Activated CD8-positive, alpha-beta memory T cell treated with anti-CD3 and anti-CD28 coated beads, Interleukin-2, amount 50 U/mL, for 24 hours (primary cell): ENCODE results near the gene ATP2B2.

Source experiments
- DNase-seq: peaks from one replicate; pipeline ENCODE4 v3.0.0-alpha.2; 2020; ENCODE audit errors: extremely low read depth

ATP2B2 gene

DNA sequence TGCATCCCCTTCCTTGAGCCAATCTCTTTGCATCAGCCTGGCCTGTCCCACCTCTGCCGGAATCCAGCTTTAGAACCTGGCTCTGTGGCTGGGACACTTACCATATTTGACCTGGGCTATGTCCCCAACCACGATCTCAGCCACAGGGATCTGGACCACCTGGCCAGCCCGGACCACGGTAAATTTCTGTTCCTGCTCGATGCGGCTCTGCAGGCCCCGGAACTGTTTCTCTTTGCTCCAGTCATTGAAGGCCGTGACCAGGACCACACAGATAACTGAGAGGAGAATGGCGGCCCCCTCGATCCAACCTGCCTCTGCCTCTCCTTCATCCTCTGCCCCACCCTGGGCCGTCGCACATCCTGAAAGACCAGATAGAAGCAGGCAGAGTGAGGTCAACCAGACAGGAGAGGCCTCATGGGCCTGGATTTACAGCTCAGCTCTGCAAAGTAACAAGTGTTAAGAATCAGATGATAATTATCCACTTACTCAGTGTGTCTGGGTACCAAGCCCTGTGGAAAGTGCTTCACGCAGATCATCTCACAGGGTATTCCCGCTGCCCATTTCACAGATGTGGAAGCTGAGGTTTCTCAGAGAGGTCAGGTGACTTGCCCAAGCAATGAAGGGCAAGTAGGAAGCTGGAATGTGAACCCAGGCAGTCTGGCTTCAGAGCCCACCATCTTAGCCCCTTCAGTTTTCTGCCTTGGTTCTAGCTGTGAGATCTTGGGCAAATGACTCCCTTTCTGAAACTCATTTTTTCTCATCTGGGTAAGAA is 103.2 kb downstream of the ATP2B2 start:
- no peak for DNase-seq

DNA sequence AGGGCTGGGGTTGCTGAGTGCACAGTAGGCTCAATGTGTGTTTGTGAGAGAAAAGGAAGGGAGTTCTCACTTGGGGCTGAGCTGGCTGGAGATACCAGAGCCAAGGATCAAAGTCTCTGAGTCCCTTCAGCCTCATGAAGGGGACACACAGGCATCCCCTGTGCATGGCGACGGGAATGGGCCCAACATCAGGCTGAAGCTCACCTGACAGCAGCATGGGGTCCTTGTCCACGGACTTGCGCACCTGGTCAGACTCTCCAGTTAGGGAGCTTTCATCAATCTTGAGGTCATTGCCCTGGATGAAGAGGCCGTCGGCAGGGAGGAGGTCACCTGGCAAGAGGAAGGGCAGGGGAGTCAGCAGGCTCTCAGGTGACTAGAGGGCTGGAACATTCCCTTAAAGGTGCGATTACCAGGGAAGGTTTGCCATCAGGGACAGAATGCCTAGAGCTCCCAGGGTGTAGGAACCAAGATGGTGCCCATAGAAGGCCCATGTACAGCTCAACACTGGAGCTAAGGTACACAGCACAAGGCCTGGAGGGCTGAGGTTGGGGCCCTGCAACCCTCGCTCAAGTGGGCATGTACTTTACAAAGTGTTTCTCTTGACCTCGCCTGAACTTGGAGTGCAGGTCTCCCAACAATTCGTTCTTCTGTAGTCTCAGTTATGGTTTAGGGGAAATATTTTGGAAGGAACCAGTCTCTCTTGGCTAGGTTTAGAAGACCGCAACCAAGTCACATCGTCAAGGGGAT is 104.5 kb downstream of the ATP2B2 start:
- DNase-seq: no peak

DNA sequence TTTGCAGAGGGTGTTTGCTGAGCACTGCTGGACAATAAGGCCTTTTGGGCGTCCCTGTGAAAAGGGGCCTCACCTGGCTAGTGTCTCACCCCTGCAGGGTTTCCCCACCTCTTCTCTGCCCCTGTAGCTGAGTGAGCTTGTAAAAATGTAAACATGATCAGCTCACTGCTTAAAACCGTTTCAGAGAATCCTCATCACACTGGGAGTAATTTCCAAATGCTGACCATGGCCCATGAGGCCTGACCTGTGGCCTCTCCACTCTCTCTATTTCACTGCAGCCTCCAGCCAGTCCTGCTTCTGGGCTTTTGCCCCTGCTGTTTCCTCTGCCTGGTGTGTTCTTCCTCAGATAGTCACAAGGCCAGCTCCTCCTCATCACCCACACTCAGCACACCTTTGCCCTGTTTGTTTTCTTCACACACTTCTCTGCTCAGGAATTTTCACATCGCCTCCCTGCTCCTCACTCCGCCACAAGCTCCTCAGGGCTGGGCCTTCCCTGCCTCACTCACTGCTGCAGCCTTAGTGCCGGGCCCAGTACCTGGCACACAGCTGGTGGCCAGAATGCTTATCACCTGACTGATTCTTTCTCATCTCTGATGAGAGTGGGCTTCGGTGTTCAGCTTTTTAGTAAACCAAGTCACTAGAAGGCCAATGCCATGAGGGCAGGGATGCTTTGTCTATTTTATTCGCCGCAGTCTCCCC is 105.2 kb downstream of the ATP2B2 start:
- no peak for DNase-seq

DNA sequence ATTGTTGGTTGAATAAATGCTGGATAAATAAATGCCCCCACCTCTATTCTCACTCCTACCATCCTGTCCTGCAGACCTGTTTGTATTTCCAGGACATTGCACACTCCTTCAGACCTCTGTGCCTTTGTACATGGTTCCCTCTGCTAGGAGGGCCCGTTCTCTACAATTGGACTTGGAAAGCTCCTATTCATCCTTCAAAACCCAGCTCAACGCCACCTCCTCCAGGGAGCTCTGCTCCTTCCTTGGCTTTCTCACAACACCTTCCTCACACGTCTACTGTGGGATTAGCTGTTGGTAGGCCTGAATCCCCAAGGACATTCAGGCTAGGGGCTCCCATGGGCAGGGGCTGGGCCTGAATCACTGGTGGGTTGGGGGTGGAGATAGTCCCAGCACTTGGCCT is 105.8 kb downstream of the ATP2B2 start:
- no peak for DNase-seq

DNA sequence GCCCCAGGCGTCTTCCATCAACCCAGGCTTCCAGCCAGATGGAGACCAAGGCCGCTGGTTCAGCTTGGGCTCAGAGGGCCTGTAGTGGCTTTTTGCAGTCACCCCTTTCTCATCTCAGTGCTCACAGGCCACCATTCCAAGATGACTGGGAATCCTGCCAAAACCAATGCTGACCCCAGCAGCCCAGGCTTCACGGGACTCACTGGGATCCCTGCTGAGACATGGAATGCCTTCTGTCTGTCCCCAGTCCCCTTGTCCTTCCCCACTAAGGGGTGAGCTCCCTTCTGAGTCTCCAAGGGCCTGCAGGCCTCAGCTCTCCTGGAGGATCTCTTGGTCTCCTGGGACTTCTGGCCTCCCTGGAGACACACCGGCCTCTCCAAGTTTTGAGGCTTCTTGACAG is 107.0 kb downstream of the ATP2B2 start:
- DNase-seq: no peak

DNA sequence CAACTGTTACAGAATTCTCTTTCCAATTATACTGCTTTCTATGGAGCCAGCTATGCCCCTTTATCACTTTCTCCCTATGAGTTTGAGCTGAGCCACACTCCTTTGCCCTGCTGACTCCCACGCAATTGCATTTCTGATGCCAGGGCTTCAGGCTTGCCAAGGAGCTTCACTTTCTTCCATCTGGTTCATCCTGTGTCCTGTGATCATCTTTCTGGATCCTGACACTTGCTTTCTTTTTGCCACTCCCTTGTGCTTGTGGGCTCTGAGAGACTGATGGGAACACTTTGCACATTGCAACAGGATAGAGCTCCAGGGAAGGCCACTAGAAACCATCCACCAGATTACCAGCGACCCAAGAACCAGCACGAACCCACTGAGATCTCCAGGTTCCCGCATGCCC is 107.5 kb downstream of the ATP2B2 start:
- no peak for DNase-seq

DNA sequence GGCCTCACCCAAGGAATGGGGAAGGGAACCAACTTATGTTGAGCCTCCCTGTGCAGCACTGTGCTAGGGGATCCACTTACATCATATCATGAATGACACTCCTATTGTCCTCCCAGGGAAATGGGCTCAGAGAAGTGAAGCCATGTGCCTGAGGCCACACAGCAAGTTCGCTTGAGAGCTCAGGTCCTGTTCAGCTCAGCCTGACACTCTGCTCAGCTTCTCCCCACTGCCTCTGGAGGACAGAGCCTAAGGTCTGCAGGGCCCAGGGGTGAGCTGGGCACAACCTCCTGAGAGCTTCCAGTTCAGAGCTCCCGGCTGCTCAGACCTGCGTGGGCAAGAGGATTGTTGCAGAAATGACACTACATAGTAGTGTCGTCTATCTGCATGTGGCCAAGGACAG is 108.5 kb downstream of the ATP2B2 start:
- DNase-seq: no peak

DNA sequence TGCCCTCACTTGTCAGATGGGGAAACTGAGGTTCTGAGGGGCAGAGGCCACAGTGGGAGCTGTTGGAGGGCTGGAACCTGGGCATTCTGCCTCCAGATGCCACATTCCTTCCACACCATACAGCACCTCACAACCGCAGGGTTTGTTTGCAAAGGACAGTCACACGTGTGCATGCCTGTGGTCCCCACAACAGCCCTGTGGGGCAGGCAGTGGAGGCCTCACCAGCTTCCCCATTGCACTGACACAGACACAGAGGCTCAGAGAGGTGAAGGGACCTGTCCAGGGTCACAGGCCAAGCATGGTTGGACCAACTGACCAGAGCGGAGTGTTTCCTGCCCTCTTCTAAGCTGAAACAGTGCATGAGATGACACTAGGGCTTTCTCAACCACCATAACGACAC is 109.3 kb downstream of the ATP2B2 start:
- no peak for DNase-seq

DNA sequence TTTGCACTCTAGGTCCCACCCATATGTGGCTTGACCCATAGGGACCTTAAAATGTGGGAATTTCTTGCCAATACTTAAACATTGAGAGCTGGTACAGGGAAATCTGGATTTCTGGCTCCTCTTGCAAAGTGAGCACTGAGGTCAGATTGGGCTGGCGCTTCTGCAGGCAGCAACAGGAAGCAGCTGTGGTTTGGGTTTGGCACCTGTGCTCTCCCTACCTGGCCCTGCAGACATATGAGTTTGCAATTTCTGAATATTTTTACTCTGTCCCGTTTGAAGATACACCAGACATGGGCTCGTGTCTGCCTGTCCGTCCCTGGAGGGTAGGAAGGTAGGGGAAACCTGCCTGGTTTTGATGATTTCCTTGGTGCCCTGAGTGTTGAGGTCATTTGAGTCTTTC is 109.7 kb downstream of the ATP2B2 start:
- DNase-seq: no peak

DNA sequence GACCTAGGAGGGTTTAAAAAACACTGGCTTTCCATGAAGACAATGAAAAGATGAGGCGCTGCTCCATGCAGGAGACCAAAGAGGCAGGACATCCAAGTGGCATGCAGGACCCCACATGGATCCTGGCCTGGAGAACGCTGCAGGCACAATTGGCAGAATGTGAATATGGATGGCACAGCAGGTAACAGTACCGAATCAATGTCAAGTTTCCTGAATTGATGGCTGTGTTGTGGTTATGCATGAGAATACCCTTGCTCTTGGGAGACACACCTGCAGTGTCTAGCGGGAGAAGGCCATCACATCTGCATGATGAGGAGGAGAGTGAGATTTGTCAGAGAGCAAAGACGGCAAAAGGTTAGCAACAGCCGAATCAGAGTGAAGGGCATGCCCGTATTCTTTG is 110.2 kb downstream of the ATP2B2 start:
- no peak for DNase-seq

DNA sequence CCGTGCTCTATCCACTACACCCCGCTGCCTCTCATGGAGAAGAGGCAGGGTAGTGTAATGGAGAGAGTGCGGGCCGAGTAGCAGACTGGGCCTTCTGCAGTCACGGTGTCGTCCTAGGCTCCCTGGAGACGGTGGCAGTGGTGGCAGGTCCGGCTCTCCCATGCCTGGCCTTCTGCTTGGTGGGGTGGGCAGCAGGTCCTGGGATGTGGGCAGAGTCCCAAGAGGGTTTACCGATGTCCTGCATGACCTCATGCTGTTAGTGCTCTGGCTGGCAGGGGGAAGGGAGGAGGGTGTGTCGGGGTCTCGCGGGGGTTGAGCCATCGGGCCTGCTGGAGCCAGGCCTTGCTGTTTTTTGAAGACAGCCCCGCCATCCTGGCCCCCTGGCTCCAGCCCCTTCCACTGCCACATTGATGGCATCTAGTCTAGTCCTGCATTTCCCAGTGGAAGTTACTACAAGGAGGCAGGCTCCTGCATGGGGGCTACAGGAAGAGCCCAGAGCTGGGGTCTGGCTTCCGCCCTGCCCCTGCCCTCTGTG is 110.8 kb downstream of the ATP2B2 start:
- no peak for DNase-seq

DNA sequence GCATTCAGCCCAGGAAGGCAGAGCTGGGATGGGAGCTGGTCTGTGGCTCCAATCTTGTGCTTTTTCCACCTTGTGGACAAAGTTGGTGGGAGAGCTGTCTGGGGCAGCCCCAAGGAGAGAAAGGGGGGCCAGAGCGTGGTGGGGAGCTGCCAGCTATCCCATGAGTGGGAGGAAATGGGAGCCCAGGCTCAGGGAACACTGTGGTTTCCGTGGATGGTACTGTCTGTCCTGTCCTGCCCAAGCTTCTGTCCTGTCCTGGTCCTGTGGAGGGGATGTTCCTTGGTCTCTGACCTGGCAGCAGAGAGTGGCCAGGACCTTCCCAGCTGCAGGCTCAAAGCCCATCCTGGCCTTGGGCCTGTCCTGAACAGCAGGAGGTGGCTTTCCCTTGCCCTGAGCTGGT is 111.9 kb downstream of the ATP2B2 start:
- no peak for DNase-seq

DNA sequence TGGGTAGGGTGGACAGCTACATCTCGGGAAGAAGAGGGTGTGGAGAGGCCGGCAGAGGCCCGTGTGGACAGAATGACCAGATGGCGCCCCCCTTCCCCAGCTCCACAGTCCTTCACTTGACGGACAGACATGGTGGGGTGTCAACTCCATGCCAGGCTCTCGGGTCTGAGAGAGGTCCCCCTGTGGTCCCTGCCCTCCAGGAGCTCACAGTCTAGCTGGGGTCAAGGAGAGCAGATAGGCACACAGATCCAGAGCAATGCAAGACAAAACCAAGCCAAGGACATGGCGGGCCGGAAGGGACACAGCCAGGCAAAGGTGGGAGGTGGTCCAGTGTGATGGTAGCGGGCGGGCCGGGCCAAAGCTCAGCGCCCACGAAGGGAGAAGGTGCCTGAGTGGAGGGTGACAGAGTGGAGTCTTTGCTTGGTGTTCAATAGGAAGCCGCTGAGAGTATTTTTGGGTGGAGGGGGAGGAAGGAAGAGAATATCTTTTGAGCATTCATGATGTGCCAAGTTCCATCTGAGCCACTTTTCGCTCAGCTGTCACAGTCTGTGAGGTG is 112.4 kb downstream of the ATP2B2 start:
- no peak for DNase-seq

DNA sequence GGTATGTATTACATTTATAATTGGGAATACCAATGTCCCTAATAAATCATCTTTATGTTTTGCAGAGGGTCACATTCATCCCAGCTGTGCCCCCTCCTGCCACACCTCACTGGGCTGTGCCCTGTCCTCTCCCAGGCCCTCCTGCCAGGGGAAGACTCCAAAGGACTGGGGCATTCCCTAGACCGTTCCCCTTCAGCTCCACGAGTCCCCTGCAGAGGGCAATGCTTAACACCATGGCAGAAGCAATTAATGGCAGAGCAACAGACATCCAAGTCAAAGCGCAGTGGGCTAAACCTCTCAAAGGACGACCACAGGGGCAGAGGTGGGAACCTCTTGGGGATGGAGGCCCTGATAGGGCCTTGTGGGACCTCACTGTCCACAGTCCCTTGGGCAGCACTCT is 113.1 kb downstream of the ATP2B2 start:
- DNase-seq: no peak

DNA sequence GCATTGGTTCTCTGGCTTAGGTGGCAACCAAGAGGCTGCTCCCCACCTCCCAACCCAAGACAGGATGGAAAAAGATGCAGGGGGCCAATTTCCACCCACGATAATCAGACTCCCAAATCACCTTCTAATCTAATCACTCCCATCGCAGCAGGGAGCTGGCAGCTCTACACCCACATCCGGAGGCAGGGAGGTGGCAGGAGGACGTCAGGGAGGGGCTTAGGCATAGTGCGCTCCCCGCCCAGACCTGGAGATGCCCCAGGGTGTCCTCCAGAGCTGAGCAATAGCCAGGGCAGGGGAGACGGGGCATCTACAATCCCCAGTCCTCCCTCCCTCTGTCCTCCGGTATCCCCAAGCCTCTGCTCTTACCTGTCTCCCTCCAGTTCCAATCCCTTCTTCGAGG is 114.0 kb downstream of the ATP2B2 start:
- DNase-seq: no peak

DNA sequence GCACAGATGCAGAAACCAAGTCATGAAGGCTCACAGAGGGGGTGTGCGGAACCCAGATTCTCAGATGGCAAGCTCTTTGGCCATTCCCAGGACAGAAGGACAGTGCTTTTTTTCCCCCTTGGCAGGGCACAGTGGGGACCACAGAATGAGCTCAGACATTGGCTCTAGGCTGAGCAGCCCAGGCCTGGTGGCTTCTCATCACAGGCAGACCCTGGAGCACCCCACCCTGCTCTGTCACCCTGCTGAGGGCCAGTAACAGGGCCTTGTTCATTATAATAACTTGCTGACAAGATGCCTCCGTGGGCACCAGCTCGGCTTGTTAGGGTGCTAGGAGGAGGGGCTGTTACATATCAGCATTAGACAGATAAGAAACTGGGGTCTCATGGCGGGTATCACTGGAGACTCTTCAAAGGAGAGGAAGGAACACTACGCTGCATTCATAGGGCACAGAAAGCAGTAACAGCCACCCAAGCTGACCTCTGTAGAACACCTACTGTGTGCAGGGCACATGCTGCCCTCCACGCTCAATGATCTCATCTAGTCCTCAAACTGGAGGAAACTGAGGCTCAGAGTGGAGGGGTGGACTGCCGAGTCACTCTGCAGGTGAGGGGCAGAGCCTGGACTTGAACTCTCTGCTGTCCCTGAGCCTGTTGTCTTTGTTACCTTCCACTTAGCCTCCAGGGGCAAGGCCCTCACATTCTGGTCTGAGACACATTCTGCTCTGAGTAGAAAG is 114.6 kb downstream of the ATP2B2 start:
- DNase-seq: no peak

DNA sequence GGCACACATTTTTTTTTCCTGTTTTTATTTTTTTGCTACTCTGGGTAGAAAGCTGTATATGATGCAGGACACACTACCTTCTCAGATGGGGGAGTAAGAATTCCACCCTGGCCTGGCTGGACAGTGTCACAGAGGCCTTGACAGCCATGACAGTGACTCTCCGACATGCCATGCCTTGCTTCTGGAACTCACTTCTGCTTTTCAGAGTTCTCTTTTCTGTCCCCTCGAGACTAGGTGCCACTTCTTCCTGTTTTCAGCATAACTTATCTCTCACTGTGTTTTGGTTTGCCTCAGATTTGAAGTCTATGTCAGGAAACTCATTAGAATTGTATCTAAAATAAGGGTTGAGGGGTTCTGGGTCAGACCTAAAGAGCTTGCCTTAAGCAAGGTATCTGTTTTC is 115.4 kb downstream of the ATP2B2 start:
- no peak for DNase-seq

DNA sequence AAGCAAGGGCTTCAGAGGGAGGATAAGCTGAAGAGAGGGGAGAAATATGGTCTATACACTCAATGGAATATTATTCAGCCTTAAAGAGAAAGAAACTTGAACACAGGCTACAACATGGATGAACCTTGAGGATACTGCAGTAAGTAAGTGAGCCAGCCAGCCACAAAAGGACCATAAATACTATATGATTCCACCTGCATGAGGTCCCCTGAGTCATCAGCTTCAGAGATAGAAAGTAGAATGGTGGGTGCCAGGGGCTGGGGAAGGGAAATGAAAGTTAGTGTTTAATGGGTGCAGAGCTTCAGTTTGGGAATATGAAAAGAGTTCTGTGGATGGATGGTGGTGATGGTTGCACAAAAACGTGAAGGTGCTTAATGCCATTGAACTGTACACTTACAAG is 116.0 kb downstream of the ATP2B2 start:
- no peak for DNase-seq

DNA sequence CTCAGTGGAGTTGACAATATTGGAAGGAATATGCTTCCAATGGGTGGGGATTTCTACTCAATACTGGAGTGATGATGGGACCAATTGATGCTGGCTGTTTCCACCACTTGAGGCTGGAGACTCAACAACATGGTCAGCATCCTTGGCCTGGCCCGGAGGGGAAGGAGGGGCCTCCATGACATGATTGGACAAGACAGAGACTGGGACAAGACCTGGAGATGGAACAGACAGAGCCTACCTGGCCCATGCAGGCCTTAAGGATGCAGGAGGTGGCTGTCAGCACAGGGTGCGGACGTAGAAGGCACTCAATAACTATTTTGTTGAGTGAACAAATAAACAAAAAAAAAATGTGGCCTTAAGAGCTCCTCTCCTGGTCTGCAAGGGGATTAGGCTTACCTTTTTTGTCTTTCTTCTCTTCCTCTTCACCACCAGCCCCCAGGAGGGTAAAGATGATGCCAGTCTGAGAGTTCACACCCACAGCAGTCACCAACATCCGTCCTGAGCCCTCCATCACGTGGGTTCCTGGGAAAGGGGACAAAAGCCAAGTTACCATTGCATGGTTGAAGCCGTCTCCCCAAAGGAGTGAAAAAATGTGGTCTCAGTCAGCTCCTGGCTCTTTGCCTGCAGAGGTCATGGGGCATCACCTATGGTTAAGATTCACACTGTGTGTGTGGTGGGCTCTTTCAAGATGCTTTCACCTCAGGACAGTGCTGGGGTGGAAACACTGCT is 117.3 kb downstream of the ATP2B2 start:
- no peak for DNase-seq

DNA sequence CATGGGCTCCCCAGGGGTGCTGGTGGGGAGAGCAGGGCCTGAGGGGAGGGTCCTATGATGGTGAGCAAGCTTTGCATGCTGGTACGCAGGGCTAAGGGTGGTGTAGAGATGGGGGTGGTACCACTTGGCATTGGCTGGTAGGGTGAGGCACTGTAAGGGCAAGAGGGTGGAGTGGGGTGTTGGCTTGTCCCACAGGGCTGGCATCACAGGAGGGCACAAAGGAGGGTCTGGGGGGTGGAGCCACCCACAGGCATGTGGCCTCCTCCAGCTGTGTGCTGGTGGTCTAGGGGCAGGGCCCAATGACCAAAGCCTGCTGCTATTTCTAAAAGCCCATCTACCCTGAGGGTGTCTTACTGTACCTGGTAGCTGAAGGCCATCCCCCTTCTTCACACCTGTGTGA is 119.3 kb downstream of the ATP2B2 start:
- no peak for DNase-seq
